Kidney epithelial cell (primary cell): ENCODE results near the gene SLC23A2. TPM values are rescaled to one million over a fixed set of nuclear protein-coding genes. Genes with fewer than 3 reads are reported as not detected.

ENCODE experiments used
- DNase-seq: peaks from one replicate; pipeline ENCODE4 v3.0.0-alpha.2; 2010; ENCODE audit warnings: low read depth
- H3K27me3 ChIP-seq: 2 replicates; pipeline ENCODE4 v1.6.0; 2011; ENCODE audit warnings: low read length; ENCODE audit not compliant: control insufficient read depth, insufficient read depth
- H3K36me3 ChIP-seq: 2 replicates; pipeline ENCODE4 v1.5.1; 2011; ENCODE audit warnings: low read length; ENCODE audit not compliant: control insufficient read depth, insufficient read depth
- H3K4me3 ChIP-seq: 2 replicates; pipeline ENCODE4 v1.5.1; 2011; ENCODE audit warnings: low read depth, mild to moderate bottlenecking, control low read depth, low read length
- CTCF ChIP-seq: IDR thresholded peaks from 2 replicates; pipeline ENCODE4 v1.5.1; 2011; ENCODE audit warnings: mild to moderate bottlenecking, moderate library complexity, low read length, control low read depth, inconsistent platforms; ENCODE audit not compliant: insufficient read depth, poor library complexity, severe bottlenecking
- total RNA-seq: library from RNA; depleted of rRNA; stranded (reverse); fragments of >200 nt; gene quantifications from 2 replicates; pipeline ENCODE4 v1.2.3, GENCODE V29; 2015

Gene SLC23A2
- total RNA-seq, 1 donor from 2014 or later: 21.4 TPM

- no peak overlapping the region for H3K4me3 ChIP-seq
- no peak for TF ChIP-seq CTCF
- H3K27me3 ChIP-seq: no peaks in the 10 kb centered on the region
- no peaks in the 10 kb centered on the region for H3K36me3 ChIP-seq
- DNase-seq: no peak
Observed at GRCh38 chr20:4808872-4809271, 192.4 kb downstream of the SLC23A2 start.

DNA sequence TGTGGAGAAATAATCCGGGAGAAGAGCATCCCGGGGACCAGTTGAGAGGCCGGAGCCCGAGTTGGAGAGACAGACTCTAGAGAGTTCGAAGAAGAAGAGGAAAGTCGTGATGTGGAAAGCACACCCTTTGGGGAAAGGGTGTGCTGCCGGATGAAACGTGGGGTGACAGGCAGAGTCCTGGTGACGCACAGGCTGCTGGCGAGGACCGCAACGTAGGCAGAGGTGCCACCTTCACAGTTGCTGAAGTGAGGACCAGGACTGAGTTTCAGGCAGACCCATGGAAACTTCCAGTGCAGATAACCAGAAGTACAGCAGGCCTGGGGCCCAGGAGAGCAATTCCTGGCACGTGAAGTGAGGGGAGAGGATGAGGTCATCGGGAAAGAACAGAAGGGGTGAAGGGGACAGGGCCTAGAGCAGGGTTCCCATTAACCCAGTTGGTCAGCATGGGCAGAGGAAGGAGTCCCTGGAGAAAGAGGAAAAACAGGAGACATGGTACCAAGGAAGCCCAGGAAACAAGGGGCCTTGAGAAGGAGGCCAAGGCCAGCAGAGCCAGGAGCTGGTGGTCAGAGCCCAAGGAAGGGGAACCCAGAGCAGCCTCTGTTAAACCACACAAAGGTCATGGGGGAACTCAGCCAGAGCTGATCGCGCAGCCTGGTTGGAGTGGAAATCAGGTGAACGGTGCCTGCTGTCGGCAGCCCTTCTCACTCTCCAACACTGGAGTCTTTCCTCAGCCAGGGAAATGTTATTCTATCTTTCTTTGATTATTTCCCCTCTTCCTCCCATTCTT, 195.5 kb downstream of the SLC23A2 start:
- no peak for DNase-seq
- Histone ChIP-seq H3K27me3 (no peaks in the 10 kb centered on the region), H3K36me3 (no peaks in the 10 kb centered on the region), H3K4me3 (no peak overlapping the region)
- no peak for TF ChIP-seq CTCF

DNA sequence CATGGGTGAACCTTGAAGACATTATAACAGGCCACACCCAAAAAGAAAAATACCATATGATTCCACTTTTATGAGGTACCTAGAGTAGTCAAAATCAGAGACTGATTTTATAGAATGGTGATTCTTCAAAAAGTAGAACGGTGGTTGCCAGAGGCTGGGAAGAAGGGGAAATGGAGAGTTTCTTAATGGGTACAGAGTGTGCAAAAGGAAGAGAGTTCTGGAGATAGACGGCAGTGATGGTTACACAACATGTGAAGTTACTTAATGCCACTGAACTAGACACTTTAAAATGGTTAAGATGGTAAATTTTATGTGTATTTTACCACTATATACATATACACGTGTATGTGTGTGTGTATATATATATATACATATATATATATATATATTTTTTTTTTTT, 198.8 kb downstream of the SLC23A2 start:
- no peak for TF ChIP-seq CTCF
- no peaks in the 10 kb centered on the region for H3K27me3 ChIP-seq
- H3K4me3 ChIP-seq: no peak overlapping the region
- no peak for DNase-seq
- no peaks in the 10 kb centered on the region for H3K36me3 ChIP-seq

Other genes starting within 250 kb of the SLC23A2 start
- 12.6 and 16.2 TPM in 2 replicates for gene RASSF2, start 177.9 kb downstream of the SLC23A2 start, total RNA-seq
- gene TMEM230, start 111.6 kb upstream of the SLC23A2 start, total RNA-seq: 98.2 and 111 TPM in 2 replicates
- gene PCNA, start 118.4 kb upstream of the SLC23A2 start, total RNA-seq: 89.6 and 92.7 TPM in 2 replicates
- gene CDS2, start 125.5 kb upstream of the SLC23A2 start, total RNA-seq: 36.9 and 38.1 TPM in 2 replicates